IMR-90 (cell line): ENCODE data around the gene DLAT. TPM values are rescaled to one million over a fixed set of nuclear protein-coding genes. Genes with fewer than 3 reads are reported as not detected.

ENCODE experiments used
- ATAC-seq: fragments of 200-7000 bp; cut with Tn5 transposase; 2 replicates; pipeline ENCODE4 v1.9.1; 2020; ENCODE audit warnings: low read depth, mild to moderate bottlenecking, moderate library complexity
- BruUV-seq: library from RNA; stranded (reverse); fragments of 400-500 nt; replicated peaks from 2 replicates; lab custom pipeline; 2021; lab: Mats Ljungman, UMichigan
- CTCF ChIA-PET: fragments of 300-600 bp; formaldehyde crosslinking; extraction: SDS; loops from one replicate; lab custom pipeline; 2021; ENCODE audit warnings: antibody characterized with exemption; lab: Yijun Ruan, JAX
- POLR2A ChIA-PET: fragments of 300-600 bp; sonication (Branson Sonifier 250); formaldehyde crosslinking; loops from one replicate; lab custom pipeline; 2022; ENCODE audit warnings: antibody characterized with exemption; ENCODE audit not compliant: unreplicated experiment; lab: Charles Lee
- DNase-seq: peaks from one replicate; pipeline ENCODE4 v3.0.0; 2013
- H2AFZ ChIP-seq: replicated peaks from 2 replicates; pipeline ENCODE3; 2013; ENCODE audit warnings: low read length, mild to moderate bottlenecking; ENCODE audit not compliant: poor library complexity
- H2AK5ac ChIP-seq: 2 replicates; pipeline ENCODE4 v1.6.1; 2013; ENCODE audit warnings: low read depth, low read length, inconsistent platforms
- H2AK9ac ChIP-seq: replicated peaks from 2 replicates; pipeline ENCODE3; 2013; ENCODE audit warnings: mild to moderate bottlenecking, low read depth, low read length, moderate library complexity; ENCODE audit not compliant: poor library complexity
- H2BK120ac ChIP-seq: 2 replicates; pipeline ENCODE4 v1.6.1; 2013; ENCODE audit warnings: low read depth, low read length, inconsistent platforms
- H2BK15ac ChIP-seq: 3 replicates; pipeline ENCODE4 v1.6.1; 2013; ENCODE audit warnings: low read depth, low read length, inconsistent platforms
- H2BK20ac ChIP-seq: 2 replicates; pipeline ENCODE4 v1.6.1; 2013; ENCODE audit warnings: low read depth, mild to moderate bottlenecking, inconsistent platforms, low read length, moderate library complexity
- H2BK5ac ChIP-seq: 2 replicates; pipeline ENCODE4 v1.6.1; 2013; ENCODE audit warnings: mild to moderate bottlenecking, low read depth, low read length, inconsistent platforms; ENCODE audit not compliant: poor library complexity, severe bottlenecking
- H3K14ac ChIP-seq: replicated peaks from 2 replicates; pipeline ENCODE4 v1.6.1; 2013; ENCODE audit warnings: low read depth, low read length, inconsistent platforms
- H3K18ac ChIP-seq: 2 replicates; pipeline ENCODE4 v1.6.1; 2013; ENCODE audit warnings: low read depth, low read length, control low read depth
- H3K23ac ChIP-seq: 2 replicates; pipeline ENCODE4 v1.6.1; 2013; ENCODE audit warnings: low read depth, low read length, inconsistent platforms
- H3K27ac ChIP-seq: 2 replicates; pipeline ENCODE4 v1.5.1; 2013; ENCODE audit warnings: mild to moderate bottlenecking, control low read depth, low read length; ENCODE audit not compliant: insufficient read depth
- H3K27me3 ChIP-seq: 2 replicates; pipeline ENCODE4 v1.6.1; 2013; ENCODE audit warnings: low read length; ENCODE audit not compliant: control insufficient read depth, insufficient read depth
- H3K36me3 ChIP-seq: 2 replicates; pipeline ENCODE4 v1.6.1; 2013; ENCODE audit warnings: low read length, mixed read lengths; ENCODE audit not compliant: control insufficient read depth, insufficient read depth
- H3K4ac ChIP-seq: 2 replicates; pipeline ENCODE4 v1.6.1; 2013; ENCODE audit warnings: low read depth, low read length, inconsistent platforms
- H3K4me1 ChIP-seq: 2 replicates; pipeline ENCODE4 v1.6.1; 2013; ENCODE audit warnings: low read length, mixed read lengths; ENCODE audit not compliant: control insufficient read depth, insufficient read depth
- H3K4me2 ChIP-seq: 2 replicates; pipeline ENCODE4 v1.6.1; 2013; ENCODE audit warnings: low read depth, mild to moderate bottlenecking, control low read depth, low read length, moderate library complexity
- H3K4me3 ChIP-seq: 2 replicates; pipeline ENCODE4 v1.5.1; 2013; ENCODE audit warnings: low read depth, mild to moderate bottlenecking, control low read depth, low read length, moderate library complexity; ENCODE audit not compliant: insufficient read depth
- H3K56ac ChIP-seq: 2 replicates; pipeline ENCODE4 v1.6.1; 2013; ENCODE audit warnings: low read length, inconsistent platforms; ENCODE audit not compliant: insufficient read depth; ENCODE audit errors: extremely low read depth
- H3K79me1 ChIP-seq, 2 experiments: 2 replicates each; pipeline ENCODE4 v1.6.1; 2013; ENCODE audit warnings: low read length in 2 of 2, inconsistent platforms in 1 of 2, low read depth in 1 of 2
- H3K9ac ChIP-seq: 2 replicates; pipeline ENCODE4 v1.6.1; 2013; ENCODE audit warnings: low read depth, low read length, control low read depth
- H3K9me1 ChIP-seq: 2 replicates; pipeline ENCODE4 v1.6.1; 2013; ENCODE audit warnings: low read length, inconsistent platforms; ENCODE audit not compliant: insufficient read depth
- H3K9me3 ChIP-seq: 2 replicates; pipeline ENCODE4 v1.6.1; 2013; ENCODE audit warnings: low read length; ENCODE audit not compliant: control insufficient read depth, insufficient read depth
- H4K20me1 ChIP-seq: 2 replicates; pipeline ENCODE4 v1.6.1; 2013; ENCODE audit warnings: low read length, inconsistent platforms; ENCODE audit not compliant: insufficient read depth
- H4K5ac ChIP-seq: 2 replicates; pipeline ENCODE4 v1.6.1; 2013; ENCODE audit warnings: mild to moderate bottlenecking, low read depth, low read length, control low read depth
- H4K8ac ChIP-seq, 2 experiments: 2 replicates each; pipeline ENCODE4 v1.6.1; 2013; ENCODE audit warnings: low read depth in 2 of 2, low read length in 2 of 2, control low read depth in 1 of 2, inconsistent platforms in 1 of 2
- H4K91ac ChIP-seq: 2 replicates; pipeline ENCODE4 v1.6.1; 2013; ENCODE audit warnings: low read depth, low read length, inconsistent platforms; ENCODE audit not compliant: insufficient read depth
- BHLHE40 ChIP-seq: fragments of 150-350 bp; IDR thresholded peaks from 2 replicates; pipeline ENCODE4 v1.6.1; 2016; ENCODE audit warnings: mild to moderate bottlenecking, low read depth, low read length
- MXI1 ChIP-seq: IDR thresholded peaks from 2 replicates; pipeline ENCODE4 v1.6.1; 2012; ENCODE audit warnings: low read depth, mild to moderate bottlenecking, low read length, moderate library complexity, borderline replicate concordance
- NFE2L2 ChIP-seq: fragments of 150-350 bp; IDR thresholded peaks from 2 replicates; pipeline ENCODE4 v1.6.1; 2016; ENCODE audit warnings: low read depth, mild to moderate bottlenecking, low read length
- USF2 ChIP-seq: fragments of 150-350 bp; IDR thresholded peaks from 2 replicates; pipeline ENCODE4 v1.6.1; 2017; ENCODE audit warnings: mild to moderate bottlenecking, antibody characterized with exemption, low read length, low read depth
- WGBS, 2 experiments: methylation state at CpG; one replicate each; pipeline versions ENCODE4 v1.1.5 to v1.1.7; 2013; ENCODE audit warnings: missing lambda C conversion rate in 2 of 2; ENCODE audit not compliant: insufficient read length in 1 of 2; ENCODE audit errors: extremely low coverage in 2 of 2; 5-methylcytosine and 5-hydroxymethylcytosine counted together
- dilution Hi-C: fragments of 300-500 bp; cut with HindIII; formaldehyde crosslinking; loops from one replicate; pipeline ENCODE4 v1.14.3; 2018; ENCODE audit warnings: low sequenced_read_pairs; ENCODE audit not compliant: unreplicated experiment
- in situ Hi-C: fragments of 300-500 bp; cut with MboI; formaldehyde crosslinking; loops from 3 replicates; pipeline ENCODE4 v1.14.3; 2019; ENCODE audit warnings: low sequenced_read_pairs, inconsistent platforms, mixed read lengths
- intact Hi-C: fragments of 100-400 bp; cut with micrococcal nuclease; formaldehyde crosslinking; loops from 2 replicates; pipeline ENCODE4 v1.10.0; 2022
- polyA plus RNA-seq, 3 experiments: library from polyadenylated mRNA; depleted of rRNA; stranded (reverse); fragments of >200 nt; gene quantifications; 2 replicates each; pipeline ENCODE4 v1.2.3, GENCODE V29; 2012; ENCODE audit warnings: low replicate concordance in 1 of 3
- total RNA-seq: library from RNA; depleted of rRNA; stranded (reverse); fragments of >200 nt; gene quantifications from 2 replicates; pipeline ENCODE4 v1.2.3, GENCODE V29; 2012

Gene DLAT
- total and polyA plus RNA-seq, 2 of the 4 experiments (the other 2 are of a cell fraction), result 15.5 to 27.2 TPM

DNA sequence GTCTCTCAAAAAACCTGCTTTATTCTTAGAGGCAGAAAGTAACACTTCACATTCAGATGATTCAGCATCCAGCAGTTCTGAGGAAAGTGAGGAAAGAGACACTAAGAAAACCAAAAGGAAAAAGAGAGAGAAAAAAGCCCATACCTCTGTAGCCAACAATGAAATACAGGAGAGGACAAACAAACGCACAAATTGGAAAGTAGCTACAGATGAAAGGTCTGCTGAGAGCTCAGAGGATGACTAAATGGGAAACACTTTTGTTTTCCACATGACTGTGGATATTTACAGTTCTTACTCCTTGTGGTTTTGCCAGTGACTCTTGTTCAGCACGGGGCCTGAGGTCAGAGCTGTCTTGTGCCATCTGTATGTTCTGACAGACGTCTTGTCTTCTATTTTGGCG is 57.5 kb downstream of the DLAT start:
- DNase-seq, result peak; percentile 76
- in situ Hi-C loops, result no loop called here
- intact Hi-C loops, result loop anchor here (5.0 kb wide), 1 partner anchor 150 kb away; no protein-coding TSS in a partner anchor

More for the DNA sequence above, 57.5 kb downstream of the DLAT start:
- H2AK9ac ChIP-seq, result no peak overlapping the region
- H3K23ac ChIP-seq, result no peak overlapping the region
- no peak overlapping the region for H2BK120ac ChIP-seq
- H3K14ac ChIP-seq, result no peak overlapping the region
- H4K91ac ChIP-seq, result no peak overlapping the region
- no peak overlapping the region for H3K4me3 ChIP-seq
- no peak overlapping the region for H3K56ac ChIP-seq
- H3K9me3 ChIP-seq, result no peaks in the 10 kb centered on the region
- peaks cover 3% of the 10 kb centered on the region for H3K9me1 ChIP-seq
- H2BK5ac ChIP-seq, result peak overlapping the region; percentile 60
- no peak overlapping the region for H2BK15ac ChIP-seq
- H3K4me1 ChIP-seq, result peaks cover under 1% of the 10 kb centered on the region; the same call in 1 of the 2 replicates
- H3K27ac ChIP-seq, result no peak overlapping the region
- no CpG with 5 or more reads among the region's 4 CpGs for WGBS, 2 experiments
- POLR2A ChIA-PET, result interaction anchor here (0.6 kb wide), 1 partner anchor 8 kb away, joined by 3 read pairs; no protein-coding TSS in a partner anchor
- no peak overlapping the region for H3K9ac ChIP-seq
- H4K20me1 ChIP-seq, result 0 out of 2 replicates have a peak, but pooled peaks cover 6% of the 10 kb centered on the region
- no peak overlapping the region for H2AFZ ChIP-seq
- peaks cover 33 to 45% of the 10 kb centered on the region in 2 experiments for H3K79me1 ChIP-seq
- peak; percentile 28; the same call in 1 of the 2 replicates for ATAC-seq
- TF ChIP-seq MXI1, result 0 out of 2 replicates have a peak, but pooled peaks have one; percentile 32
- TF ChIP-seq BHLHE40, result peak; percentile 89
- no peak for TF ChIP-seq NFE2L2
- TF ChIP-seq USF2, result peak; percentile 22; the same call in 1 of the 2 replicates
- H4K8ac ChIP-seq, result no peak overlapping the region; a peak in 1 of 4 replicates
- H3K27me3 ChIP-seq, result no peaks in the 10 kb centered on the region
- peaks cover 22% of the 10 kb centered on the region for H3K36me3 ChIP-seq
- H2BK20ac ChIP-seq, result no peak overlapping the region
- H4K5ac ChIP-seq, result no peak overlapping the region; the same call in 1 of the 2 replicates
- dilution Hi-C loops, result no loop called here
- H2AK5ac ChIP-seq, result no peak overlapping the region
- H3K18ac ChIP-seq, result no peak overlapping the region
- CTCF ChIA-PET, result interaction anchor here (0.5 to 0.6 kb wide), 2 partner anchors 15 to 137 kb away, joined by 3 read pairs; no protein-coding TSS in a partner anchor
- no peak overlapping the region for H3K4ac ChIP-seq
- peak overlapping the region; percentile 46; the same call in 1 of the 2 replicates for H3K4me2 ChIP-seq
- BruUV-seq, result no TSS peak
